ENCODE data around the gene TMEM87B. TPM values are rescaled to one million over a fixed set of nuclear protein-coding genes. Genes with fewer than 3 reads are reported as not detected.
A peak's percentile ranks its signal among the peaks of the same experiment; 100 is the strongest.
"Not testable (repeated sequence)": the region's sequence is repeated elsewhere in the genome, so short reads cannot be mapped to it uniquely, and the experiment has no call there.

Gene TMEM87B
- total RNA-seq, 1 experiment from 2014 or later: 10.5 TPM

- Histone ChIP-seq H4K8ac (replicated peaks; ENCODE audit: insufficient read length, low read depth, low read length) (no peak within 1 kb of the TSS), H3T11ph (ENCODE audit: low read length) (no peak within 1 kb of the TSS), H2BK120ac (ENCODE audit: low read depth, low read length, poor library complexity, severe bottlenecking) (no peak within 1 kb of the TSS), H2BK5ac (ENCODE audit: insufficient read length, low read length) (no peak within 1 kb of the TSS), H2AFZ (ENCODE audit: low read length) (no peak within 1 kb of the TSS), H3K9me3 (ENCODE audit: control insufficient read depth, low read depth, low read length) (no peaks in the 10 kb centered on the region), H3K18ac (ENCODE audit: insufficient read length, low read depth, low read length) (no peak within 1 kb of the TSS), H3K23ac (ENCODE audit: insufficient read length, low read depth, low read length) (no peak within 1 kb of the TSS), H2BK12ac (ENCODE audit: insufficient read length, low read depth, low read length) (no peak within 1 kb of the TSS), H3K79me1 (ENCODE audit: insufficient read depth, low read depth, low read length, poor library complexity, severe bottlenecking) (no peaks in the 10 kb centered on the region), H3K4me2 (ENCODE audit: insufficient read depth, insufficient read length, low read length) (peak within 1 kb of the TSS; percentile 86), H3K79me2 (ENCODE audit: insufficient read depth, low read length) (no peaks in the 10 kb centered on the region), H3K27ac (ENCODE audit: insufficient read length, low read depth, low read length) (no peak within 1 kb of the TSS), H4K91ac (ENCODE audit: insufficient read length, low read depth, low read length) (no peak within 1 kb of the TSS), H3K4ac (ENCODE audit: low read depth, low read length) (no peak within 1 kb of the TSS), H3K27me3 (ENCODE audit: insufficient read depth, low read length) (peaks cover 26% of the 10 kb centered on the region), H2AK5ac (ENCODE audit: insufficient read length, low read length) (no peak within 1 kb of the TSS), H3K14ac (ENCODE audit: insufficient read depth, low read length) (no peak within 1 kb of the TSS), H3K56ac (ENCODE audit: insufficient read length, low read depth, low read length) (no peak within 1 kb of the TSS), H2BK15ac (ENCODE audit: low read depth, low read length) (no peak within 1 kb of the TSS), H4K5ac (ENCODE audit: insufficient read length, low read depth, low read length) (no peak within 1 kb of the TSS), H4K20me1 (ENCODE audit: control insufficient read depth, insufficient read depth, insufficient read length) (no peaks in the 10 kb centered on the region), H2BK20ac (ENCODE audit: low read depth, low read length, poor library complexity, severe bottlenecking) (no peak within 1 kb of the TSS), H3K4me1 (ENCODE audit: insufficient read depth, low read length) (no peaks in the 10 kb centered on the region), H3K23me2 (ENCODE audit: insufficient read length, low read depth, low read length, poor library complexity, severe bottlenecking) (peaks cover 8% of the 10 kb centered on the region), H3K9ac (ENCODE audit: extremely low read depth, insufficient read length, low read length) (no peak within 1 kb of the TSS)
- peaks cover 86% of the 10 kb centered on the region for H3K27me3 Mint-ChIP-seq (ENCODE audit: low read depth)
- H3K4me3 Mint-ChIP-seq: peak within 1 kb of the TSS; percentile 73 to 85
- no peaks in the 10 kb centered on the region; a peak in 1 of 5 replicates for H3K9me3 Mint-ChIP-seq
- peaks cover 0 to 5% (median 0%) of the 10 kb centered on the region in 3 experiments; a peak in 2 of 7 replicates for H3K36me3 Mint-ChIP-seq (ENCODE audit: insufficient read depth in 1 of 3, low read depth in 3 of 3)
- DNase-seq: no peak
- peaks cover 6 to 18% of the 10 kb centered on the region in 2 experiments for H3K4me1 Mint-ChIP-seq
- H3K27ac Mint-ChIP-seq: no peak within 1 kb of the TSS
- TF ChIP-seq, protein P1, sequence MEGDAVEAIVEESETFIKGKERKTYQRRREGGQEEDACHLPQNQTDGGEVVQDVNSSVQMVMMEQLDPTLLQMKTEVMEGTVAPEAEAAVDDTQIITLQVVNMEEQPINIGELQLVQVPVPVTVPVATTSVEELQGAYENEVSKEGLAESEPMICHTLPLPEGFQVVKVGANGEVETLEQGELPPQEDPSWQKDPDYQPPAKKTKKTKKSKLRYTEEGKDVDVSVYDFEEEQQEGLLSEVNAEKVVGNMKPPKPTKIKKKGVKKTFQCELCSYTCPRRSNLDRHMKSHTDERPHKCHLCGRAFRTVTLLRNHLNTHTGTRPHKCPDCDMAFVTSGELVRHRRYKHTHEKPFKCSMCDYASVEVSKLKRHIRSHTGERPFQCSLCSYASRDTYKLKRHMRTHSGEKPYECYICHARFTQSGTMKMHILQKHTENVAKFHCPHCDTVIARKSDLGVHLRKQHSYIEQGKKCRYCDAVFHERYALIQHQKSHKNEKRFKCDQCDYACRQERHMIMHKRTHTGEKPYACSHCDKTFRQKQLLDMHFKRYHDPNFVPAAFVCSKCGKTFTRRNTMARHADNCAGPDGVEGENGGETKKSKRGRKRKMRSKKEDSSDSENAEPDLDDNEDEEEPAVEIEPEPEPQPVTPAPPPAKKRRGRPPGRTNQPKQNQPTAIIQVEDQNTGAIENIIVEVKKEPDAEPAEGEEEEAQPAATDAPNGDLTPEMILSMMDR (conservative IDR thresholded peaks at IDR 0.05): no peak
- no CpG with 5 or more reads among the region's 84 CpGs for WGBS (ENCODE audit: extremely low coverage, insufficient read length, low lambda C conversion rate)
Measured at GRCh38 chr2:112138159-112139032, 83.3 kb downstream of the TMEM87B start, which contains the start of gene FBLN7. Gene FBLN7 (plus strand): TSS chr2:112138385. CDS start chr2:112138656, 271 bp downstream.

DNA sequence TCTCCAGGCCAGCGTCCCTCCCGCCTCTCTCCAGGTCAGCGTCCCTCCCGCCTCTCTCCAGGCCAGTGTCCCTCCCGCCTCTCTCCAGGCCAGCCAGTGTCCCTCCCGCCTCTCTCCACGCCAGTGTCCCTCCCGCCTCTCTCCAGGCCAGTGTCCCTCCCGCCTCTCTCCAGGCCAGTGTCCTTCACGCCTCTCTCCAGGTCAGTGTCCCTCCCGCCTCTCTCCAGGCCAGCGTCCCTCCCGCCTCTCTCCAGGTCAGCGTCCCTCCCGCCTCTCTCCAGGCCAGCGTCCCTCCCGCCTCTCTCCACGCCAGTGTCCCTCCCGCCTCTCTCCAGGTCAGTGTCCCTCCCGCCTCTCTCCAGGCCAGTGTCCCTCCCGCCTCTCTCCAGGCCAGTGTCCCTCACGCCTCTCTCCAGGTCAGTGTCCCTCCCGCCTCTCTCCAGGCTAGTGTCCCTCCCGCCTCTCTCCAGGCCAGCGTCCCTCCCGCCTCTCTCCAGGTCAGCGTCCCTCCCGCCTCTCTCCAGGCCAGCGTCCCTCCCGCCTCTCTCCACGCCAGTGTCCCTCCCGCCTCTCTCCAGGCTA lies 84.1 kb downstream of the TMEM87B start:
- H2AFZ ChIP-seq (ENCODE audit: low read length); H3T11ph ChIP-seq (ENCODE audit: low read length); H2BK5ac ChIP-seq (ENCODE audit: insufficient read length, low read length); H2BK12ac ChIP-seq (ENCODE audit: insufficient read length, low read depth, low read length); DNase-seq; H3K36me3 Mint-ChIP-seq (ENCODE audit: insufficient read depth in 1 of 3, low read depth in 3 of 3); H2BK120ac ChIP-seq (ENCODE audit: low read depth, low read length, poor library complexity, severe bottlenecking); H3K56ac ChIP-seq (ENCODE audit: insufficient read length, low read depth, low read length); H3K9me3 ChIP-seq (ENCODE audit: control insufficient read depth, low read depth, low read length); H3K9me3 Mint-ChIP-seq; H3K23ac ChIP-seq (ENCODE audit: insufficient read length, low read depth, low read length); H3K79me1 ChIP-seq (ENCODE audit: insufficient read depth, low read depth, low read length, poor library complexity, severe bottlenecking); H4K20me1 ChIP-seq (ENCODE audit: control insufficient read depth, insufficient read depth, insufficient read length); H3K4ac ChIP-seq (ENCODE audit: low read depth, low read length); H3K27ac Mint-ChIP-seq; H2BK20ac ChIP-seq (ENCODE audit: low read depth, low read length, poor library complexity, severe bottlenecking); H3K18ac ChIP-seq (ENCODE audit: insufficient read length, low read depth, low read length); H4K8ac ChIP-seq (replicated peaks; ENCODE audit: insufficient read length, low read depth, low read length); H4K5ac ChIP-seq (ENCODE audit: insufficient read length, low read depth, low read length); H3K4me2 ChIP-seq (ENCODE audit: insufficient read depth, insufficient read length, low read length); H3K4me1 ChIP-seq (ENCODE audit: insufficient read depth, low read length); H3K79me2 ChIP-seq (ENCODE audit: insufficient read depth, low read length); H3K14ac ChIP-seq (ENCODE audit: insufficient read depth, low read length); H2BK15ac ChIP-seq (ENCODE audit: low read depth, low read length); H3K23me2 ChIP-seq (ENCODE audit: insufficient read length, low read depth, low read length, poor library complexity, severe bottlenecking); H3K27ac ChIP-seq (ENCODE audit: insufficient read length, low read depth, low read length); H4K91ac ChIP-seq (ENCODE audit: insufficient read length, low read depth, low read length); H3K9ac ChIP-seq (ENCODE audit: extremely low read depth, insufficient read length, low read length); H2AK5ac ChIP-seq (ENCODE audit: insufficient read length, low read length): not testable (repeated sequence)
- no CpG with 5 or more reads among the region's 32 CpGs for WGBS (ENCODE audit: extremely low coverage, insufficient read length, low lambda C conversion rate)
- H3K27me3 Mint-ChIP-seq (ENCODE audit: low read depth): peaks cover 80% of the 10 kb centered on the region
- H3K27me3 ChIP-seq (ENCODE audit: insufficient read depth, low read length): peaks cover 26% of the 10 kb centered on the region
- peak overlapping the region; percentile 73 to 85 for H3K4me3 Mint-ChIP-seq
- H3K4me1 Mint-ChIP-seq: peaks cover 6 to 18% of the 10 kb centered on the region in 2 experiments
